WTC11 (cell line): ENCODE measurements around the gene KIF2A. TPM values are rescaled to one million over a fixed set of nuclear protein-coding genes. Genes with fewer than 3 reads are reported as not detected.

Experiments used
- ATAC-seq: fragments of 200-7000 bp; cut with Tn5 transposase; 2 replicates; pipeline ENCODE4 v1.10.0; 2021; ENCODE audit warnings: mild to moderate bottlenecking, moderate library complexity
- CTCF ChIA-PET: fragments of 300-600 bp; sonication (Branson Sonifier 250); formaldehyde crosslinking; loops from one replicate; lab custom pipeline; 2021; ENCODE audit warnings: antibody characterized with exemption; lab: Charles Lee
- POLR2A ChIA-PET: fragments of 350-600 bp; sonication (Branson Sonifier 250); formaldehyde crosslinking; loops from one replicate; lab custom pipeline; 2021; ENCODE audit warnings: antibody characterized with exemption; lab: Charles Lee
- DNase-seq: peaks from one replicate; pipeline ENCODE4 v3.0.0; 2021; ENCODE audit warnings: low spot score
- H3K27ac Mint-ChIP-seq: 2 replicates; pipeline ENCODE4 v1.8.0; 2021; ENCODE audit warnings: mixed read lengths
- H3K27me3 Mint-ChIP-seq: 2 replicates; pipeline ENCODE4 v1.8.0; 2021; ENCODE audit warnings: low read depth, mild to moderate bottlenecking, moderate library complexity, mixed read lengths
- H3K36me3 Mint-ChIP-seq: 2 replicates; pipeline ENCODE4 v1.8.0; 2021; ENCODE audit warnings: mixed read lengths
- H3K4me1 Mint-ChIP-seq: 2 replicates; pipeline ENCODE4 v1.8.0; 2022; ENCODE audit warnings: mixed read lengths
- H3K4me3 Mint-ChIP-seq: 2 replicates; pipeline ENCODE4 v1.8.0; 2021; ENCODE audit warnings: mild to moderate bottlenecking, moderate library complexity, mixed read lengths
- H3K9me3 Mint-ChIP-seq: 2 replicates; pipeline ENCODE4 v1.8.0; 2021; ENCODE audit warnings: mixed read lengths
- MXD4 ChIP-seq: fragments of 250-450 bp; sonication (Bioruptor Pico); IDR thresholded peaks from 2 replicates; pipeline ENCODE4 v1.8.0; 2021; ENCODE audit warnings: mild to moderate bottlenecking, moderate library complexity, borderline replicate concordance
- PRRX2 ChIP-seq: fragments of 250-450 bp; sonication (Bioruptor Pico); IDR thresholded peaks from 2 replicates; pipeline ENCODE4 v1.8.0; 2021; ENCODE audit warnings: mild to moderate bottlenecking
- ZNF219 ChIP-seq: sonication (generic); formaldehyde crosslinking; IDR thresholded peaks from 2 replicates; pipeline ENCODE4 v1.8.0; 2023; ENCODE audit warnings: missing genetic modification reagents, mild to moderate bottlenecking, borderline replicate concordance
- total RNA-seq: library from RNA; stranded (reverse); gene quantifications from 3 replicates; pipeline ENCODE4 v1.2.3, GENCODE V29; 2021
- TF ChIP-seq, protein P1 (sequence below): fragments of 250-450 bp; sonication (Bioruptor Pico); IDR thresholded peaks from 2 replicates; pipeline ENCODE4 v2.1.2; 2022; ENCODE audit warnings: mild to moderate bottlenecking, moderate library complexity
- TF ChIP-seq, protein P2 (sequence below): sonication (generic); formaldehyde crosslinking; IDR thresholded peaks from 2 replicates; pipeline ENCODE4 v1.8.1; 2022; ENCODE audit warnings: low read depth, missing genetic modification reagents, borderline replicate concordance
- TF ChIP-seq, protein P3 (sequence below): sonication (generic); formaldehyde crosslinking; IDR thresholded peaks from 2 replicates; pipeline ENCODE4 v1.8.1; 2023; ENCODE audit warnings: mild to moderate bottlenecking, missing genetic modification reagents, borderline replicate concordance
- TF ChIP-seq, protein P4 (sequence below): fragments of 250-450 bp; sonication (Bioruptor Pico); IDR thresholded peaks from 2 replicates; pipeline ENCODE4 v1.9.0; 2021; ENCODE audit warnings: moderate library complexity, mild to moderate bottlenecking, inconsistent platforms, borderline replicate concordance
- TF ChIP-seq, protein P5 (sequence below): sonication (generic); formaldehyde crosslinking; IDR thresholded peaks from 2 replicates; pipeline ENCODE4 v1.8.1; 2023; ENCODE audit warnings: mild to moderate bottlenecking, missing genetic modification reagents
- TF ChIP-seq, protein P6 (sequence below): sonication (generic); formaldehyde crosslinking; conservative IDR thresholded peaks from 2 replicates; pipeline ENCODE4 v1.8.1; 2023; ENCODE audit warnings: mild to moderate bottlenecking, low read depth, missing genetic modification reagents, moderate library complexity
- TF ChIP-seq, protein P7 (sequence below): sonication (generic); formaldehyde crosslinking; IDR thresholded peaks from 2 replicates; pipeline ENCODE4 v1.8.0; 2022; ENCODE audit warnings: mild to moderate bottlenecking, missing genetic modification reagents

The KIF2A gene
- total RNA-seq, 1 experiment from 2014 or later = 77.8 TPM

DNA sequence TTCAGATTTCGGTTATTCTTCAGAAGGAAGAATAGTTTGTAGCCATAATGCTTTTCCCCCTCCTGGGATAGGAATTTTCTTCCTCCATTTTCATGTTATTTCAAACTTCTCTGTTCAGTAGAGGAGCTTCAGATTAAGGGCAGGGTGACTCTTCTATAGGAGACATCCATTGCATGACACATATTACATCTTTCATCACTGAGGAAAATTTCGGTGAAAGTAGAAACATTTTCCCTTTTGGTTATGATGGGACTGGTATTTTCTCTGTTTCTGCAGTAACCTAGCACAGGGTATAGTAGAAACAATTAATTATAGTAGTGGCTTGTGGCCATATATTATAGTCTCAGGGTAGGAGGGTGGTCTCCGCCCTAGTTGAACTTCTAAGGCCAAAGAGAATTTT, 107.7 kb downstream of the KIF2A start (continued):
- TF ChIP-seq, protein P1, sequence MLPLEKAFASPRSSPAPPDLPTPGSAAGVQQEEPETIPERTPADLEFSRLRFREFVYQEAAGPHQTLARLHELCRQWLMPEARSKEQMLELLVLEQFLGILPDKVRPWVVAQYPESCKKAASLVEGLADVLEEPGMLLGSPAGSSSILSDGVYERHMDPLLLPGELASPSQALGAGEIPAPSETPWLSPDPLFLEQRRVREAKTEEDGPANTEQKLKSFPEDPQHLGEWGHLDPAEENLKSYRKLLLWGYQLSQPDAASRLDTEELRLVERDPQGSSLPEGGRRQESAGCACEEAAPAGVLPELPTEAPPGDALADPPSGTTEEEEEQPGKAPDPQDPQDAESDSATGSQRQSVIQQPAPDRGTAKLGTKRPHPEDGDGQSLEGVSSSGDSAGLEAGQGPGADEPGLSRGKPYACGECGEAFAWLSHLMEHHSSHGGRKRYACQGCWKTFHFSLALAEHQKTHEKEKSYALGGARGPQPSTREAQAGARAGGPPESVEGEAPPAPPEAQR = no peak
- TF ChIP-seq, protein P2, sequence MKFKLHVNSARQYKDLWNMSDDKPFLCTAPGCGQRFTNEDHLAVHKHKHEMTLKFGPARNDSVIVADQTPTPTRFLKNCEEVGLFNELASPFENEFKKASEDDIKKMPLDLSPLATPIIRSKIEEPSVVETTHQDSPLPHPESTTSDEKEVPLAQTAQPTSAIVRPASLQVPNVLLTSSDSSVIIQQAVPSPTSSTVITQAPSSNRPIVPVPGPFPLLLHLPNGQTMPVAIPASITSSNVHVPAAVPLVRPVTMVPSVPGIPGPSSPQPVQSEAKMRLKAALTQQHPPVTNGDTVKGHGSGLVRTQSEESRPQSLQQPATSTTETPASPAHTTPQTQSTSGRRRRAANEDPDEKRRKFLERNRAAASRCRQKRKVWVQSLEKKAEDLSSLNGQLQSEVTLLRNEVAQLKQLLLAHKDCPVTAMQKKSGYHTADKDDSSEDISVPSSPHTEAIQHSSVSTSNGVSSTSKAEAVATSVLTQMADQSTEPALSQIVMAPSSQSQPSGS (CRISPR knock-in tag) = no peak
- TF ChIP-seq, protein P3, sequence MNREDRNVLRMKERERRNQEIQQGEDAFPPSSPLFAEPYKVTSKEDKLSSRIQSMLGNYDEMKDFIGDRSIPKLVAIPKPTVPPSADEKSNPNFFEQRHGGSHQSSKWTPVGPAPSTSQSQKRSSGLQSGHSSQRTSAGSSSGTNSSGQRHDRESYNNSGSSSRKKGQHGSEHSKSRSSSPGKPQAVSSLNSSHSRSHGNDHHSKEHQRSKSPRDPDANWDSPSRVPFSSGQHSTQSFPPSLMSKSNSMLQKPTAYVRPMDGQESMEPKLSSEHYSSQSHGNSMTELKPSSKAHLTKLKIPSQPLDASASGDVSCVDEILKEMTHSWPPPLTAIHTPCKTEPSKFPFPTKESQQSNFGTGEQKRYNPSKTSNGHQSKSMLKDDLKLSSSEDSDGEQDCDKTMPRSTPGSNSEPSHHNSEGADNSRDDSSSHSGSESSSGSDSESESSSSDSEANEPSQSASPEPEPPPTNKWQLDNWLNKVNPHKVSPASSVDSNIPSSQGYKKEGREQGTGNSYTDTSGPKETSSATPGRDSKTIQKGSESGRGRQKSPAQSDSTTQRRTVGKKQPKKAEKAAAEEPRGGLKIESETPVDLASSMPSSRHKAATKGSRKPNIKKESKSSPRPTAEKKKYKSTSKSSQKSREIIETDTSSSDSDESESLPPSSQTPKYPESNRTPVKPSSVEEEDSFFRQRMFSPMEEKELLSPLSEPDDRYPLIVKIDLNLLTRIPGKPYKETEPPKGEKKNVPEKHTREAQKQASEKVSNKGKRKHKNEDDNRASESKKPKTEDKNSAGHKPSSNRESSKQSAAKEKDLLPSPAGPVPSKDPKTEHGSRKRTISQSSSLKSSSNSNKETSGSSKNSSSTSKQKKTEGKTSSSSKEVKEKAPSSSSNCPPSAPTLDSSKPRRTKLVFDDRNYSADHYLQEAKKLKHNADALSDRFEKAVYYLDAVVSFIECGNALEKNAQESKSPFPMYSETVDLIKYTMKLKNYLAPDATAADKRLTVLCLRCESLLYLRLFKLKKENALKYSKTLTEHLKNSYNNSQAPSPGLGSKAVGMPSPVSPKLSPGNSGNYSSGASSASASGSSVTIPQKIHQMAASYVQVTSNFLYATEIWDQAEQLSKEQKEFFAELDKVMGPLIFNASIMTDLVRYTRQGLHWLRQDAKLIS (CRISPR knock-in tag) = no peak
- TF ChIP-seq PRRX2 (no peak), MXD4 (no peak)
- TF ChIP-seq, protein P4, sequence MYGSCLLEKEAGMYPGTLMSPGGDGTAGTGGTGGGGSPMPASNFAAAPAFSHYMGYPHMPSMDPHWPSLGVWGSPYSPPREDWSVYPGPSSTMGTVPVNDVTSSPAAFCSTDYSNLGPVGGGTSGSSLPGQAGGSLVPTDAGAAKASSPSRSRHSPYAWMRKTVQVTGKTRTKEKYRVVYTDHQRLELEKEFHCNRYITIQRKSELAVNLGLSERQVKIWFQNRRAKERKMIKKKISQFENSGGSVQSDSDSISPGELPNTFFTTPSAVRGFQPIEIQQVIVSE (CRISPR knock-in tag) = no peak
- TF ChIP-seq, protein P5, sequence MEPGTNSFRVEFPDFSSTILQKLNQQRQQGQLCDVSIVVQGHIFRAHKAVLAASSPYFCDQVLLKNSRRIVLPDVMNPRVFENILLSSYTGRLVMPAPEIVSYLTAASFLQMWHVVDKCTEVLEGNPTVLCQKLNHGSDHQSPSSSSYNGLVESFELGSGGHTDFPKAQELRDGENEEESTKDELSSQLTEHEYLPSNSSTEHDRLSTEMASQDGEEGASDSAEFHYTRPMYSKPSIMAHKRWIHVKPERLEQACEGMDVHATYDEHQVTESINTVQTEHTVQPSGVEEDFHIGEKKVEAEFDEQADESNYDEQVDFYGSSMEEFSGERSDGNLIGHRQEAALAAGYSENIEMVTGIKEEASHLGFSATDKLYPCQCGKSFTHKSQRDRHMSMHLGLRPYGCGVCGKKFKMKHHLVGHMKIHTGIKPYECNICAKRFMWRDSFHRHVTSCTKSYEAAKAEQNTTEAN (CRISPR knock-in tag) = no peak
- TF ChIP-seq, protein P6, sequence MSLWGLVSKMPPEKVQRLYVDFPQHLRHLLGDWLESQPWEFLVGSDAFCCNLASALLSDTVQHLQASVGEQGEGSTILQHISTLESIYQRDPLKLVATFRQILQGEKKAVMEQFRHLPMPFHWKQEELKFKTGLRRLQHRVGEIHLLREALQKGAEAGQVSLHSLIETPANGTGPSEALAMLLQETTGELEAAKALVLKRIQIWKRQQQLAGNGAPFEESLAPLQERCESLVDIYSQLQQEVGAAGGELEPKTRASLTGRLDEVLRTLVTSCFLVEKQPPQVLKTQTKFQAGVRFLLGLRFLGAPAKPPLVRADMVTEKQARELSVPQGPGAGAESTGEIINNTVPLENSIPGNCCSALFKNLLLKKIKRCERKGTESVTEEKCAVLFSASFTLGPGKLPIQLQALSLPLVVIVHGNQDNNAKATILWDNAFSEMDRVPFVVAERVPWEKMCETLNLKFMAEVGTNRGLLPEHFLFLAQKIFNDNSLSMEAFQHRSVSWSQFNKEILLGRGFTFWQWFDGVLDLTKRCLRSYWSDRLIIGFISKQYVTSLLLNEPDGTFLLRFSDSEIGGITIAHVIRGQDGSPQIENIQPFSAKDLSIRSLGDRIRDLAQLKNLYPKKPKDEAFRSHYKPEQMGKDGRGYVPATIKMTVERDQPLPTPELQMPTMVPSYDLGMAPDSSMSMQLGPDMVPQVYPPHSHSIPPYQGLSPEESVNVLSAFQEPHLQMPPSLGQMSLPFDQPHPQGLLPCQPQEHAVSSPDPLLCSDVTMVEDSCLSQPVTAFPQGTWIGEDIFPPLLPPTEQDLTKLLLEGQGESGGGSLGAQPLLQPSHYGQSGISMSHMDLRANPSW (CRISPR knock-in tag) = no peak

DNA sequence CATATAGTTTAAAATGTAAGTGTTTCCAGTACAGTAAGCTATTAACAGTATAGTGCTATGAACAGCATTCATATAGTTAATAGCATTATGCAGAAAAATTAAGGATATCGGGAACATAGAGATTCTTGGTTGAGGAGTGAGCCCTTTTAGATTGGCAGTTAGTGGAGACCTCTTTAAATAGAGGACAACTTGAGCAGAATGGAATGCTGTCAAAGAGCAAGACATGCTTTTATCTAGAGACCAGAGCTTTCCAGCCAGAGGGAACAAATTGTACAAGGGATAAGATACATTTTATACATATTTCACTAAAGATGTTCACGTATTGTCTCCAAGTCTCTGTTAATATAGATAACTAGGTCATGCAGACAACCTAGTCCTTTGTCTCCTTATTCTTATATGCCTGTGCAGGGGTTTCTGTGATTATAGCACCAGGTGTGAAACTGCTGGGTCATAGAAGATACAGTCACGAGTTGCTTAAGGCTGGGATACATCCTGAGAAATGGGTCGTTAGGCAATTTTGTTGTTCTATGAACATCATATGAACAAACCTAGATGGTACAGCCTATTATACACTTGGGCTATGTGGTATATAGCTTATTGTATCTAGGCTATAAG, 112.6 kb downstream of the KIF2A start:
- POLR2A ChIA-PET = interaction anchor here (0.7 kb wide), 1 partner anchor 17 kb away, joined by 3 read pairs; no protein-coding TSS in a partner anchor
- CTCF ChIA-PET = no interaction called here
- peaks cover 2% of the 10 kb centered on the region for H3K36me3 Mint-ChIP-seq
- H3K9me3 Mint-ChIP-seq = peaks cover 5% of the 10 kb centered on the region
- H3K4me1 Mint-ChIP-seq = peaks cover 6% of the 10 kb centered on the region
- H3K27ac Mint-ChIP-seq = no peak overlapping the region
- H3K27me3 Mint-ChIP-seq = no peaks in the 10 kb centered on the region
- no peak overlapping the region for H3K4me3 Mint-ChIP-seq
- no peak for TF ChIP-seq PRRX2
- TF ChIP-seq ZNF219 = no peak
- TF ChIP-seq, protein P7, sequence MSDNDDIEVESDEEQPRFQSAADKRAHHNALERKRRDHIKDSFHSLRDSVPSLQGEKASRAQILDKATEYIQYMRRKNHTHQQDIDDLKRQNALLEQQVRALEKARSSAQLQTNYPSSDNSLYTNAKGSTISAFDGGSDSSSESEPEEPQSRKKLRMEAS (CRISPR knock-in tag) = no peak
- TF ChIP-seq, all 79 proteins: peak for 0
- DNase-seq (no peak), ATAC-seq (no peak)
